ENCODE data around the gene AIPL1.

AIPL1 gene

GRCh38 chr17:6426356-6427101 lies 8.4 kb downstream of the AIPL1 start:
- H3K27ac ChIP-seq (ENCODE audit: low read depth, low read length): no peak overlapping the region
- H3K9me2 ChIP-seq (replicated peaks; ENCODE audit: insufficient read depth, low read length): no peaks in the 10 kb centered on the region
- TF ChIP-seq CTCF (IDR thresholded peaks at IDR 0.05; ENCODE audit: insufficient read depth, low read length, poor library complexity, severe bottlenecking) (no peak), EZH2phosphoT487 (conservative IDR thresholded peaks at IDR 0.05; ENCODE audit: low read length) (no peak)
- no peak overlapping the region for H3K4me3 ChIP-seq (ENCODE audit: insufficient read depth, low read length, poor library complexity, severe bottlenecking)
- no peaks in the 10 kb centered on the region for H3F3A ChIP-seq (ENCODE audit: insufficient read depth)
- no peaks in the 10 kb centered on the region for H3K79me2 ChIP-seq (ENCODE audit: insufficient read depth, low read length)
- no peak overlapping the region for H2AFZ ChIP-seq (ENCODE audit: low read depth, low read length, severe bottlenecking)
- H3K9me3 ChIP-seq (ENCODE audit: insufficient read depth, low read length): peaks cover 6% of the 10 kb centered on the region; the same call in 1 of the 2 replicates
- no peaks in the 10 kb centered on the region for H3K36me3 ChIP-seq (ENCODE audit: low read length)
- H3K9ac ChIP-seq (ENCODE audit: low read length): no peak overlapping the region
- no peak overlapping the region for H3K4me2 ChIP-seq (ENCODE audit: low read depth, low read length, poor library complexity, severe bottlenecking)
- H3K27me3 ChIP-seq (ENCODE audit: low read length): no peaks in the 10 kb centered on the region
- H4K20me1 ChIP-seq (ENCODE audit: low read depth, low read length): no peaks in the 10 kb centered on the region

- H4K20me1 ChIP-seq (ENCODE audit: low read depth, low read length): no peaks in the 10 kb centered on the region
Measured at GRCh38 chr17:6425407-6425806, 9.5 kb downstream of the AIPL1 start.

GRCh38 chr17:6423931-6424330 lies 11.0 kb downstream of the AIPL1 start:
- Histone ChIP-seq H3K4me3 (ENCODE audit: insufficient read depth, low read length, poor library complexity, severe bottlenecking) (no peak overlapping the region), H2AFZ (ENCODE audit: low read depth, low read length, severe bottlenecking) (no peak overlapping the region), H3K27ac (ENCODE audit: low read depth, low read length) (no peak overlapping the region), H3K36me3 (ENCODE audit: low read length) (no peaks in the 10 kb centered on the region), H3F3A (ENCODE audit: insufficient read depth) (no peaks in the 10 kb centered on the region), H3K27me3 (ENCODE audit: low read length) (no peaks in the 10 kb centered on the region), H3K4me2 (ENCODE audit: low read depth, low read length, poor library complexity, severe bottlenecking) (no peak overlapping the region), H4K20me1 (ENCODE audit: low read depth, low read length) (no peaks in the 10 kb centered on the region), H3K9me3 (ENCODE audit: insufficient read depth, low read length) (no peaks in the 10 kb centered on the region), H3K9ac (ENCODE audit: low read length) (no peak overlapping the region), H3K79me2 (ENCODE audit: insufficient read depth, low read length) (no peaks in the 10 kb centered on the region), H3K9me2 (replicated peaks; ENCODE audit: insufficient read depth, low read length) (no peaks in the 10 kb centered on the region)
- no peak for TF ChIP-seq EZH2phosphoT487 (conservative IDR thresholded peaks at IDR 0.05; ENCODE audit: low read length)
- no peak for TF ChIP-seq CTCF (IDR thresholded peaks at IDR 0.05; ENCODE audit: insufficient read depth, low read length, poor library complexity, severe bottlenecking)

More at GRCh38 chr17:6425407-6425806, 9.5 kb downstream of the AIPL1 start:
- Histone ChIP-seq H3K9ac (ENCODE audit: low read length) (no peak overlapping the region), H3K36me3 (ENCODE audit: low read length) (no peaks in the 10 kb centered on the region), H3K27me3 (ENCODE audit: low read length) (no peaks in the 10 kb centered on the region), H3K79me2 (ENCODE audit: insufficient read depth, low read length) (no peaks in the 10 kb centered on the region), H3K4me3 (ENCODE audit: insufficient read depth, low read length, poor library complexity, severe bottlenecking) (no peak overlapping the region), H3K9me2 (replicated peaks; ENCODE audit: insufficient read depth, low read length) (no peaks in the 10 kb centered on the region), H3K27ac (ENCODE audit: low read depth, low read length) (no peak overlapping the region), H2AFZ (ENCODE audit: low read depth, low read length, severe bottlenecking) (no peak overlapping the region), H3K4me2 (ENCODE audit: low read depth, low read length, poor library complexity, severe bottlenecking) (no peak overlapping the region), H3F3A (ENCODE audit: insufficient read depth) (no peaks in the 10 kb centered on the region), H3K9me3 (ENCODE audit: insufficient read depth, low read length) (no peaks in the 10 kb centered on the region)
- TF ChIP-seq CTCF (IDR thresholded peaks at IDR 0.05; ENCODE audit: insufficient read depth, low read length, poor library complexity, severe bottlenecking): no peak
- no peak for TF ChIP-seq EZH2phosphoT487 (conservative IDR thresholded peaks at IDR 0.05; ENCODE audit: low read length)
